ENCODE data around the gene OR51A7. TPM values are rescaled to one million over a fixed set of nuclear protein-coding genes. Genes with fewer than 3 reads are reported as not detected.

OR51A7 gene
- total and polyA plus RNA-seq, 9 of the 15 experiments (the other 6 are each of a cell fraction or from before 2014, with no cell fraction given): not detected

DNA sequence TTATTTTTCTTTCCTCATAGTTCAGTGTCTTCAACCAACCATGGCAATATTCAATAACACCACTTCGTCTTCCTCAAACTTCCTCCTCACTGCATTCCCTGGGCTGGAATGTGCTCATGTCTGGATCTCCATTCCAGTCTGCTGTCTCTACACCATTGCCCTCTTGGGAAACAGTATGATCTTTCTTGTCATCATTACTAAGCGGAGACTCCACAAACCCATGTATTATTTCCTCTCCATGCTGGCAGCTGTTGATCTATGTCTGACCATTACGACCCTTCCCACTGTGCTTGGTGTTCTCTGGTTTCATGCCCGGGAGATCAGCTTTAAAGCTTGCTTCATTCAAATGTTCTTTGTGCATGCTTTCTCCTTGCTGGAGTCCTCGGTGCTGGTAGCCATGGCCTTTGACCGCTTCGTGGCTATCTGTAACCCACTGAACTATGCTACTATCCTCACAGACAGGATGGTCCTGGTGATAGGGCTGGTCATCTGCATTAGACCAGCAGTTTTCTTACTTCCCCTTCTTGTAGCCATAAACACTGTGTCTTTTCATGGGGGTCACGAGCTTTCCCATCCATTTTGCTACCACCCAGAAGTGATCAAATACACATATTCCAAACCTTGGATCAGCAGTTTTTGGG, 21.6 kb upstream of the OR51A7 start, which contains the start of gene OR51T1 (continued):
- TF ChIP-seq, protein P1, sequence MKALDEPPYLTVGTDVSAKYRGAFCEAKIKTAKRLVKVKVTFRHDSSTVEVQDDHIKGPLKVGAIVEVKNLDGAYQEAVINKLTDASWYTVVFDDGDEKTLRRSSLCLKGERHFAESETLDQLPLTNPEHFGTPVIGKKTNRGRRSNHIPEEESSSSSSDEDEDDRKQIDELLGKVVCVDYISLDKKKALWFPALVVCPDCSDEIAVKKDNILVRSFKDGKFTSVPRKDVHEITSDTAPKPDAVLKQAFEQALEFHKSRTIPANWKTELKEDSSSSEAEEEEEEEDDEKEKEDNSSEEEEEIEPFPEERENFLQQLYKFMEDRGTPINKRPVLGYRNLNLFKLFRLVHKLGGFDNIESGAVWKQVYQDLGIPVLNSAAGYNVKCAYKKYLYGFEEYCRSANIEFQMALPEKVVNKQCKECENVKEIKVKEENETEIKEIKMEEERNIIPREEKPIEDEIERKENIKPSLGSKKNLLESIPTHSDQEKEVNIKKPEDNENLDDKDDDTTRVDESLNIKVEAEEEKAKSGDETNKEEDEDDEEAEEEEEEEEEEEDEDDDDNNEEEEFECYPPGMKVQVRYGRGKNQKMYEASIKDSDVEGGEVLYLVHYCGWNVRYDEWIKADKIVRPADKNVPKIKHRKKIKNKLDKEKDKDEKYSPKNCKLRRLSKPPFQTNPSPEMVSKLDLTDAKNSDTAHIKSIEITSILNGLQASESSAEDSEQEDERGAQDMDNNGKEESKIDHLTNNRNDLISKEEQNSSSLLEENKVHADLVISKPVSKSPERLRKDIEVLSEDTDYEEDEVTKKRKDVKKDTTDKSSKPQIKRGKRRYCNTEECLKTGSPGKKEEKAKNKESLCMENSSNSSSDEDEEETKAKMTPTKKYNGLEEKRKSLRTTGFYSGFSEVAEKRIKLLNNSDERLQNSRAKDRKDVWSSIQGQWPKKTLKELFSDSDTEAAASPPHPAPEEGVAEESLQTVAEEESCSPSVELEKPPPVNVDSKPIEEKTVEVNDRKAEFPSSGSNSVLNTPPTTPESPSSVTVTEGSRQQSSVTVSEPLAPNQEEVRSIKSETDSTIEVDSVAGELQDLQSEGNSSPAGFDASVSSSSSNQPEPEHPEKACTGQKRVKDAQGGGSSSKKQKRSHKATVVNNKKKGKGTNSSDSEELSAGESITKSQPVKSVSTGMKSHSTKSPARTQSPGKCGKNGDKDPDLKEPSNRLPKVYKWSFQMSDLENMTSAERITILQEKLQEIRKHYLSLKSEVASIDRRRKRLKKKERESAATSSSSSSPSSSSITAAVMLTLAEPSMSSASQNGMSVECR (CRISPR knock-in tag; IDR thresholded peaks at IDR 0.05): no peak
- TF ChIP-seq ZNF274 (IDR thresholded peaks at IDR 0.05; ENCODE audit: borderline replicate concordance, low read depth, low read length): no peak
- peak; percentile 58 for TF ChIP-seq MTA2 (IDR thresholded peaks at IDR 0.05; ENCODE audit: low read depth)
- TF ChIP-seq YBX1 (IDR thresholded peaks at IDR 0.05): no peak
- TF ChIP-seq NFXL1 (CRISPR knock-in tag; IDR thresholded peaks at IDR 0.05): no peak
- no peak for TF ChIP-seq MYNN (IDR thresholded peaks at IDR 0.05)
- TF ChIP-seq MYNN (CRISPR knock-in tag; IDR thresholded peaks at IDR 0.05): no peak
- no peak for TF ChIP-seq ZBTB7A (IDR thresholded peaks at IDR 0.05; ENCODE audit: borderline replicate concordance, control insufficient read depth, low read depth, low read length)
- TF ChIP-seq FOXA1 (IDR thresholded peaks at IDR 0.05; ENCODE audit: borderline replicate concordance): no peak
- TF ChIP-seq TEAD4 (IDR thresholded peaks at IDR 0.05; ENCODE audit: low read length): peak; percentile 86
- no peak for TF ChIP-seq TEAD4 (CRISPR knock-in tag; IDR thresholded peaks at IDR 0.05; ENCODE audit: borderline replicate concordance)
- no peak for TF ChIP-seq KLF1 (tag; IDR thresholded peaks at IDR 0.05)
- TF ChIP-seq, protein P2, sequence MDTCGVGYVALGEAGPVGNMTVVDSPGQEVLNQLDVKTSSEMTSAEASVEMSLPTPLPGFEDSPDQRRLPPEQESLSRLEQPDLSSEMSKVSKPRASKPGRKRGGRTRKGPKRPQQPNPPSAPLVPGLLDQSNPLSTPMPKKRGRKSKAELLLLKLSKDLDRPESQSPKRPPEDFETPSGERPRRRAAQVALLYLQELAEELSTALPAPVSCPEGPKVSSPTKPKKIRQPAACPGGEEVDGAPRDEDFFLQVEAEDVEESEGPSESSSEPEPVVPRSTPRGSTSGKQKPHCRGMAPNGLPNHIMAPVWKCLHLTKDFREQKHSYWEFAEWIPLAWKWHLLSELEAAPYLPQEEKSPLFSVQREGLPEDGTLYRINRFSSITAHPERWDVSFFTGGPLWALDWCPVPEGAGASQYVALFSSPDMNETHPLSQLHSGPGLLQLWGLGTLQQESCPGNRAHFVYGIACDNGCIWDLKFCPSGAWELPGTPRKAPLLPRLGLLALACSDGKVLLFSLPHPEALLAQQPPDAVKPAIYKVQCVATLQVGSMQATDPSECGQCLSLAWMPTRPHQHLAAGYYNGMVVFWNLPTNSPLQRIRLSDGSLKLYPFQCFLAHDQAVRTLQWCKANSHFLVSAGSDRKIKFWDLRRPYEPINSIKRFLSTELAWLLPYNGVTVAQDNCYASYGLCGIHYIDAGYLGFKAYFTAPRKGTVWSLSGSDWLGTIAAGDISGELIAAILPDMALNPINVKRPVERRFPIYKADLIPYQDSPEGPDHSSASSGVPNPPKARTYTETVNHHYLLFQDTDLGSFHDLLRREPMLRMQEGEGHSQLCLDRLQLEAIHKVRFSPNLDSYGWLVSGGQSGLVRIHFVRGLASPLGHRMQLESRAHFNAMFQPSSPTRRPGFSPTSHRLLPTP (IDR thresholded peaks at IDR 0.05; ENCODE audit: borderline replicate concordance, extremely low read depth, insufficient read length): no peak
- peak; percentile 58; the same call in 1 of the 2 replicates for TF ChIP-seq DPF2 (IDR thresholded peaks at IDR 0.05)
- TF ChIP-seq NEUROD1 (IDR thresholded peaks at IDR 0.05; ENCODE audit: borderline replicate concordance, low read depth, low read length, partially characterized antibody): no peak
- TF ChIP-seq MNT (conservative IDR thresholded peaks at IDR 0.05): no peak
- 0 out of 2 replicates have a peak, but pooled peaks have one; percentile 5 for TF ChIP-seq SPI1 (IDR thresholded peaks at IDR 0.05; ENCODE audit: borderline replicate concordance, low read depth, low read length)
- no peak for TF ChIP-seq TEAD2 (tag; IDR thresholded peaks at IDR 0.05)
- no peak for TF ChIP-seq SMARCC2 (IDR thresholded peaks at IDR 0.05; ENCODE audit: low read depth)
- no peak for TF ChIP-seq PRMT5 (CRISPR knock-in tag; IDR thresholded peaks at IDR 0.05)
- peak; percentile 25; the same call in 1 of the 2 replicates for TF ChIP-seq POLR2AphosphoS5 (IDR thresholded peaks at IDR 0.05; ENCODE audit: control insufficient read depth, insufficient read depth, low read depth, low read length)

Measured in K562 (cell line).